Sciatic nerve (tissue), 2 donors: ENCODE measurements around the gene GALNT6. TPM values are rescaled to one million over a fixed set of nuclear protein-coding genes. Genes with fewer than 3 reads are reported as not detected.
A peak's percentile ranks its signal among the peaks of the same experiment; 100 is the strongest.
"Not testable (repeated sequence)": the region's sequence is repeated elsewhere in the genome, so short reads cannot be mapped to it uniquely, and the experiment has no call there.

Experiments used
- ATAC-seq: fragments of 200-7000 bp; cut with Tn5 transposase; one replicate; pipeline ENCODE4 v1.9.1; 2020; ENCODE audit warnings: mild to moderate bottlenecking, moderate library complexity
- DNase-seq: peaks from one replicate; pipeline ENCODE4 v3.0.0-alpha.2; 2020; ENCODE audit warnings: low spot score
- intact Hi-C: fragments of 100-400 bp; cut with DNase I; formaldehyde crosslinking; loops from one replicate; pipeline ENCODE4 v1.14.2; 2022
- total RNA-seq: library from RNA; stranded (reverse); fragmentation: NEBNext Ultra II Directional; extraction: Animal tissue kit (Norgen Biotek cat#: 25700); gene quantifications from one replicate; pipeline ENCODE4 v1.2.1, GENCODE V29; 2021
- donor health status: DM: no; HTN: no; CAD: no.
- donor health status: DM: no; HTN: no; CAD: no.

Gene GALNT6
- total RNA-seq, 1 donor from 2014 or later = 4.0 TPM

GRCh38 chr12:51333536-51333935 is 57.7 kb downstream of the GALNT6 start:
- intact Hi-C loops = no loop called here

GRCh38 chr12:51330186-51330585 is 61.0 kb downstream of the GALNT6 start:
- intact Hi-C loops = no loop called here
- DNase-seq (no peak), ATAC-seq (no peak)

More at GRCh38 chr12:51333536-51333935, 57.7 kb downstream of the GALNT6 start:
- ATAC-seq (no peak), DNase-seq (no peak)

- no peak for ATAC-seq
- intact Hi-C loops = no loop called here
- DNase-seq = no peak
Measured at GRCh38 chr12:51329742-51330141, 61.5 kb downstream of the GALNT6 start.

GRCh38 chr12:51328587-51328986 is 62.6 kb downstream of the GALNT6 start:
- ATAC-seq = no peak
- DNase-seq = no peak
- intact Hi-C loops = no loop called here

GRCh38 chr12:51326698-51327439 is 64.3 kb downstream of the GALNT6 start:
- intact Hi-C loops = no loop called here
- peak; percentile 86 for ATAC-seq
- DNase-seq = no peak

GRCh38 chr12:51324953-51325352 is 66.3 kb downstream of the GALNT6 start:
- intact Hi-C loops = no loop called here
- DNase-seq (no peak), ATAC-seq (no peak)

- intact Hi-C loops = no loop called here
- peak; percentile 9 for ATAC-seq
- DNase-seq = peak; percentile 70
Measured at GRCh38 chr12:51323966-51324895, 67.0 kb downstream of the GALNT6 start, which contains the start of gene BIN2. BIN2 (minus strand) TSS chr12:51324174; CDS start chr12:51324102, 72 bp downstream.

- ATAC-seq (no peak), DNase-seq (no peak)
- intact Hi-C loops = no loop called here
Measured at GRCh38 chr12:51323317-51323960, 67.8 kb downstream of the GALNT6 start.

- DNase-seq = no peak
- intact Hi-C loops = no loop called here
- no peak for ATAC-seq
Measured at GRCh38 chr12:51322452-51322851, 68.8 kb downstream of the GALNT6 start.

- DNase-seq (no peak), ATAC-seq (no peak)
- intact Hi-C loops = no loop called here
Measured at GRCh38 chr12:51321882-51322281, 69.3 kb downstream of the GALNT6 start.

- ATAC-seq = peak; percentile 86
- intact Hi-C loops = no loop called here
- DNase-seq = no peak
Measured at GRCh38 chr12:51320695-51321320, 70.4 kb downstream of the GALNT6 start.

GRCh38 chr12:51320311-51320694 is 70.9 kb downstream of the GALNT6 start:
- intact Hi-C loops = no loop called here
- ATAC-seq (peak; percentile 81), DNase-seq (no peak)

- intact Hi-C loops = no loop called here
- ATAC-seq (no peak), DNase-seq (no peak)
Measured at GRCh38 chr12:51318846-51319599, 72.2 kb downstream of the GALNT6 start.

GRCh38 chr12:51318057-51318806 is 73.0 kb downstream of the GALNT6 start:
- ATAC-seq, intact Hi-C loops, DNase-seq: not testable (repeated sequence)

- intact Hi-C loops = no loop called here
- no peak for ATAC-seq
Measured at GRCh38 chr12:51311389-51311788, 79.8 kb downstream of the GALNT6 start.

GRCh38 chr12:51307655-51308593 is 83.3 kb downstream of the GALNT6 start:
- intact Hi-C loops = no loop called here
- ATAC-seq = peak; percentile 32

More at GRCh38 chr12:51311389-51311788, 79.8 kb downstream of the GALNT6 start:
- DNase-seq = no peak

GRCh38 chr12:51306507-51306906 is 84.7 kb downstream of the GALNT6 start:
- no peak for DNase-seq
- ATAC-seq = no peak
- intact Hi-C loops = no loop called here

More at GRCh38 chr12:51307655-51308593, 83.3 kb downstream of the GALNT6 start:
- DNase-seq = no peak
